ENCODE measurements around the gene DDX6.

Gene DDX6

DNA sequence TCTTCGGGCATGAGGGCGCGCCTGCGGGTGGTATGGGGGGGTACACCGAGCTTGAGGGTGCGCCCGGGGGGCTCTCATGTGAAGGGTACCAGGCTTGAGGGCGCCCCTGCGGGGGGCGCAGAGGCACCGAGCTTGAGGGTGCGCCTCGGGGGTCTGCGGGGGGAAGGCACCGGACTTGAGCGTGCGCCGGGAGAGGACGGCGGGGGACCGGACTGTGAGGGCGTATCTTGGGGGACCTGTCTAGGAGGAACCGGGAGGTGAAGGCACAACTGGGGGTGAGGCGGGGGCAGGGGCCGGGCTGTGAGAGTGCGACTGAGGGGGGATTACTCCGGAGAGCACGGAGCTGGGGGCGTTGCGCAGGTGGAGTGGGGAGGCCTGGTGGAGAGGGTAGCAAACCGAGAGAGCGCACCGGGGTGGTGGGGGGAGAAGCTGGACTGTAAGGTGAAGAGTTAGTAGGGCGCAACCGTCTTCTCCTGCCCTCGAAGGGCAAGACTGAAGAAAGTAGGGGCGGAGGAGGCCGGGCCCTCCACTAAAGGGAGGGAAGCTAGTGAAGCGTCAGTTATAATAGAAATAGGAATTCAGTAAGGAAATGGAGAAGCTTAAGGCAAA, 1.1 kb upstream of the DDX6 start:
- Histone ChIP-seq H3K9me3 (ENCODE audit: control insufficient read depth, insufficient read depth, low read depth, low read length) (no peaks in the 10 kb centered on the region), H3K36me3 (ENCODE audit: control insufficient read depth in 2 of 2, insufficient read depth in 1 of 2, low read length in 2 of 2) (no peaks in the 10 kb centered on the region), H3K4me1 (ENCODE audit: control insufficient read depth, insufficient read depth, low read length) (0 out of 2 replicates have a peak, but pooled peaks cover 4% of the 10 kb centered on the region), H3K27ac (ENCODE audit: extremely low read depth, low read depth, low read length) (peak overlapping the region; percentile 97), H3K4me3 (ENCODE audit: low read depth, low read length) (peak overlapping the region; percentile 97)
- ChIA-PET CTCF (interaction anchor here (0.6 to 2.8 kb wide), 8 partner anchors 9 to 145 kb away, joined by 3 to 9 read pairs (median 4); no protein-coding TSS in a partner anchor), POLR2A (interaction anchor here (0.6 to 3.2 kb wide), 14 partner anchors 11 to 302 kb away, joined by 3 to 17 read pairs (median 5); partner anchors contain the start of genes RPS25 and TRAPPC4)
- no peak for TF ChIP-seq ZBTB48 (tag by site-specific recombination; IDR thresholded peaks at IDR 0.05)
- no peak for TF ChIP-seq ZBTB20 (tag by site-specific recombination; IDR thresholded peaks at IDR 0.05)
- TF ChIP-seq ZIC2 (tag by site-specific recombination; IDR thresholded peaks at IDR 0.05): peak; percentile 70
- TF ChIP-seq, protein P1, sequence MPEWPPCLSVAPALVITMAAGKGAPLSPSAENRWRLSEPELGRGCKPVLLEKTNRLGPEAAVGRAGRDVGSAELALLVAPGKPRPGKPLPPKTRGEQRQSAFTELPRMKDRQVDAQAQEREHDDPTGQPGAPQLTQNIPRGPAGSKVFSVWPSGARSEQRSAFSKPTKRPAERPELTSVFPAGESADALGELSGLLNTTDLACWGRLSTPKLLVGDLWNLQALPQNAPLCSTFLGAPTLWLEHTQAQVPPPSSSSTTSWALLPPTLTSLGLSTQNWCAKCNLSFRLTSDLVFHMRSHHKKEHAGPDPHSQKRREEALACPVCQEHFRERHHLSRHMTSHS (tag by site-specific recombination; IDR thresholded peaks at IDR 0.05): no peak
- no peak for TF ChIP-seq KLF1 (tag by site-specific recombination; IDR thresholded peaks at IDR 0.05)
- TF ChIP-seq ZNF610 (tag by site-specific recombination; IDR thresholded peaks at IDR 0.05; ENCODE audit: borderline replicate concordance): no peak
- TF ChIP-seq ZNF274 (IDR thresholded peaks at IDR 0.05; ENCODE audit: low read length): no peak
- no peak for TF ChIP-seq ZNF274 (tag by site-specific recombination; IDR thresholded peaks at IDR 0.05; ENCODE audit: borderline replicate concordance)
- no peak for TF ChIP-seq ZNF146 (tag by site-specific recombination; IDR thresholded peaks at IDR 0.05)
- peak; percentile 66; the same call in 1 of the 2 replicates for TF ChIP-seq ZNF394 (tag by site-specific recombination; IDR thresholded peaks at IDR 0.05; ENCODE audit: borderline replicate concordance)
- TF ChIP-seq, protein P2, sequence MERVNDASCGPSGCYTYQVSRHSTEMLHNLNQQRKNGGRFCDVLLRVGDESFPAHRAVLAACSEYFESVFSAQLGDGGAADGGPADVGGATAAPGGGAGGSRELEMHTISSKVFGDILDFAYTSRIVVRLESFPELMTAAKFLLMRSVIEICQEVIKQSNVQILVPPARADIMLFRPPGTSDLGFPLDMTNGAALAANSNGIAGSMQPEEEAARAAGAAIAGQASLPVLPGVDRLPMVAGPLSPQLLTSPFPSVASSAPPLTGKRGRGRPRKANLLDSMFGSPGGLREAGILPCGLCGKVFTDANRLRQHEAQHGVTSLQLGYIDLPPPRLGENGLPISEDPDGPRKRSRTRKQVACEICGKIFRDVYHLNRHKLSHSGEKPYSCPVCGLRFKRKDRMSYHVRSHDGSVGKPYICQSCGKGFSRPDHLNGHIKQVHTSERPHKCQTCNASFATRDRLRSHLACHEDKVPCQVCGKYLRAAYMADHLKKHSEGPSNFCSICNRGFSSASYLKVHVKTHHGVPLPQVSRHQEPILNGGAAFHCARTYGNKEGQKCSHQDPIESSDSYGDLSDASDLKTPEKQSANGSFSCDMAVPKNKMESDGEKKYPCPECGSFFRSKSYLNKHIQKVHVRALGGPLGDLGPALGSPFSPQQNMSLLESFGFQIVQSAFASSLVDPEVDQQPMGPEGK (tag by site-specific recombination; IDR thresholded peaks at IDR 0.05): peak; percentile 64; the same call in 1 of the 2 replicates
- TF ChIP-seq, protein P3, sequence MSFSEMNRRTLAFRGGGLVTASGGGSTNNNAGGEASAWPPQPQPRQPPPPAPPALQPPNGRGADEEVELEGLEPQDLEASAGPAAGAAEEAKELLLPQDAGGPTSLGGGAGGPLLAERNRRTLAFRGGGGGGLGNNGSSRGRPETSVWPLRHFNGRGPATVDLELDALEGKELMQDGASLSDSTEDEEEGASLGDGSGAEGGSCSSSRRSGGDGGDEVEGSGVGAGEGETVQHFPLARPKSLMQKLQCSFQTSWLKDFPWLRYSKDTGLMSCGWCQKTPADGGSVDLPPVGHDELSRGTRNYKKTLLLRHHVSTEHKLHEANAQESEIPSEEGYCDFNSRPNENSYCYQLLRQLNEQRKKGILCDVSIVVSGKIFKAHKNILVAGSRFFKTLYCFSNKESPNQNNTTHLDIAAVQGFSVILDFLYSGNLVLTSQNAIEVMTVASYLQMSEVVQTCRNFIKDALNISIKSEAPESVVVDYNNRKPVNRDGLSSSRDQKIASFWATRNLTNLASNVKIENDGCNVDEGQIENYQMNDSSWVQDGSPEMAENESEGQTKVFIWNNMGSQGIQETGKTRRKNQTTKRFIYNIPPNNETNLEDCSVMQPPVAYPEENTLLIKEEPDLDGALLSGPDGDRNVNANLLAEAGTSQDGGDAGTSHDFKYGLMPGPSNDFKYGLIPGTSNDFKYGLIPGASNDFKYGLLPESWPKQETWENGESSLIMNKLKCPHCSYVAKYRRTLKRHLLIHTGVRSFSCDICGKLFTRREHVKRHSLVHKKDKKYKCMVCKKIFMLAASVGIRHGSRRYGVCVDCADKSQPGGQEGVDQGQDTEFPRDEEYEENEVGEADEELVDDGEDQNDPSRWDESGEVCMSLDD (tag by site-specific recombination; IDR thresholded peaks at IDR 0.05): peak; percentile 87; the same call in 1 of the 2 replicates
- no peak for TF ChIP-seq ZNF248 (tag by site-specific recombination; IDR thresholded peaks at IDR 0.05)
- TF ChIP-seq, protein P4, sequence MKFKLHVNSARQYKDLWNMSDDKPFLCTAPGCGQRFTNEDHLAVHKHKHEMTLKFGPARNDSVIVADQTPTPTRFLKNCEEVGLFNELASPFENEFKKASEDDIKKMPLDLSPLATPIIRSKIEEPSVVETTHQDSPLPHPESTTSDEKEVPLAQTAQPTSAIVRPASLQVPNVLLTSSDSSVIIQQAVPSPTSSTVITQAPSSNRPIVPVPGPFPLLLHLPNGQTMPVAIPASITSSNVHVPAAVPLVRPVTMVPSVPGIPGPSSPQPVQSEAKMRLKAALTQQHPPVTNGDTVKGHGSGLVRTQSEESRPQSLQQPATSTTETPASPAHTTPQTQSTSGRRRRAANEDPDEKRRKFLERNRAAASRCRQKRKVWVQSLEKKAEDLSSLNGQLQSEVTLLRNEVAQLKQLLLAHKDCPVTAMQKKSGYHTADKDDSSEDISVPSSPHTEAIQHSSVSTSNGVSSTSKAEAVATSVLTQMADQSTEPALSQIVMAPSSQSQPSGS (tag by site-specific recombination; IDR thresholded peaks at IDR 0.05; ENCODE audit: low read depth): no peak
- TF ChIP-seq, protein P5, sequence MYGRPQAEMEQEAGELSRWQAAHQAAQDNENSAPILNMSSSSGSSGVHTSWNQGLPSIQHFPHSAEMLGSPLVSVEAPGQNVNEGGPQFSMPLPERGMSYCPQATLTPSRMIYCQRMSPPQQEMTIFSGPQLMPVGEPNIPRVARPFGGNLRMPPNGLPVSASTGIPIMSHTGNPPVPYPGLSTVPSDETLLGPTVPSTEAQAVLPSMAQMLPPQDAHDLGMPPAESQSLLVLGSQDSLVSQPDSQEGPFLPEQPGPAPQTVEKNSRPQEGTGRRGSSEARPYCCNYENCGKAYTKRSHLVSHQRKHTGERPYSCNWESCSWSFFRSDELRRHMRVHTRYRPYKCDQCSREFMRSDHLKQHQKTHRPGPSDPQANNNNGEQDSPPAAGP (tag by site-specific recombination; IDR thresholded peaks at IDR 0.05): no peak
- TF ChIP-seq ZNF140 (tag by site-specific recombination; IDR thresholded peaks at IDR 0.05): no peak
- TF ChIP-seq SP2 (tag by site-specific recombination; IDR thresholded peaks at IDR 0.05): peak; percentile 7
- no peak for TF ChIP-seq ZNF629 (tag by site-specific recombination; IDR thresholded peaks at IDR 0.05)
- no peak for TF ChIP-seq IKZF3 (tag by site-specific recombination; IDR thresholded peaks at IDR 0.05)
- TF ChIP-seq ZBTB8A (tag by site-specific recombination; IDR thresholded peaks at IDR 0.05): peak; percentile 75
- TF ChIP-seq, protein P6, sequence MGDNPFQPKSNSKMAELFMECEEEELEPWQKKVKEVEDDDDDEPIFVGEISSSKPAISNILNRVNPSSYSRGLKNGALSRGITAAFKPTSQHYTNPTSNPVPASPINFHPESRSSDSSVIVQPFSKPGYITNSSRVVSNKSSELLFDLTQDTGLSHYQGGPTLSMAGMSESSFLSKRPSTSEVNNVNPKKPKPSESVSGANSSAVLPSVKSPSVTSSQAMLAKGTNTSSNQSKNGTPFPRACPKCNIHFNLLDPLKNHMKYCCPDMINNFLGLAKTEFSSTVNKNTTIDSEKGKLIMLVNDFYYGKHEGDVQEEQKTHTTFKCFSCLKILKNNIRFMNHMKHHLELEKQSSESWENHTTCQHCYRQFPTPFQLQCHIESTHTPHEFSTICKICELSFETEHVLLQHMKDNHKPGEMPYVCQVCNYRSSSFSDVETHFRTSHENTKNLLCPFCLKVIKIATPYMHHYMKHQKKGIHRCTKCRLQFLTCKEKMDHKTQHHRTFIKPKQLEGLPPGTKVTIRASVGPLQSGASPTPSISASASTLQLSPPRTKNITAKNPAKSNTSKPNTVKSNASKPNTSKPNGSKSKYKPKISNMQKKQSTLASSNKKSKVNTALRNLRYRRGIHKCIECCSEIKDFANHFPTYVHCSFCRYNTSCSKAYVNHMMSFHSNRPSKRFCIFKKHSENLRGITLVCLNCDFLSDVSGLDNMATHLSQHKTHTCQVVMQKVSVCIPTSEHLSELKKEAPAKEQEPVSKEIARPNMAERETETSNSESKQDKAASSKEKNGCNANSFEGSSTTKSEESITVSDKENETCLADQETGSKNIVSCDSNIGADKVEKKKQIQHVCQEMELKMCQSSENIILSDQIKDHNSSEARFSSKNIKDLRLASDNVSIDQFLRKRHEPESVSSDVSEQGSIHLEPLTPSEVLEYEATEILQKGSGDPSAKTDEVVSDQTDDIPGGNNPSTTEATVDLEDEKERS (tag by site-specific recombination; IDR thresholded peaks at IDR 0.05): no peak
- no peak for TF ChIP-seq ZNF214 (tag by site-specific recombination; IDR thresholded peaks at IDR 0.05; ENCODE audit: borderline replicate concordance)
- TF ChIP-seq ZNF157 (tag by site-specific recombination; IDR thresholded peaks at IDR 0.05): no peak
- TF ChIP-seq ZNF548 (tag by site-specific recombination; IDR thresholded peaks at IDR 0.05): no peak
- no peak for TF ChIP-seq SCRT1 (tag by site-specific recombination; IDR thresholded peaks at IDR 0.05; ENCODE audit: borderline replicate concordance)
- TF ChIP-seq ZFHX2 (tag by site-specific recombination; conservative IDR thresholded peaks at IDR 0.05): peak; percentile 70
- no peak for TF ChIP-seq MEIS1 (CRISPR knock-in tag; IDR thresholded peaks at IDR 0.05; ENCODE audit: borderline replicate concordance)

Measured in HEK293 (cell line).